Measurements from ENCODE around the gene KAT2A.
"Not testable (repeated sequence)": the region's sequence is repeated elsewhere in the genome, so short reads cannot be mapped to it uniquely, and the experiment has no call there.

Gene KAT2A

DNA sequence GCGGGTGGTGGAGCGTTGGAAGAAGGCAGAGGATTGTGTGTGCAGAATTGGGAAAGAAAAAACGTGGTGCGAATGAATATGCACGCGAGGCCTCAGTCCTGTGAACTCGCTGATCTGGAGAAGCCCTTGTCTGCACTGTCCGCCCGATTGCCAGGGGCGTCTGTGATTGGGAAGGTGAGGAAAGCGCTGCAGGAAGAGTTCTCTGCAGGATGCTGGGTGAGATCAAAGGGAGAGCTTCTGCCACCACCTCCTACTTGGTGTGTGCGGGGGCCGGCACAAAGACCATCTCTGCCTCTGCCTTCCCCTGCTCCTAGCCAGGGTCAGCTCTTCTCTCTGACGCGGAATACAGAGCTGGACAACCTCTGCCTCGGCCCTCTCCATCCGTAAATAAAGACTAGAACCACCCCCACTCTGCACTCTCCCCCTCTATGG is 34.5 kb upstream of the KAT2A start:
- TF ChIP-seq ARNTL (CRISPR knock-in tag; IDR thresholded peaks at IDR 0.05; ENCODE audit: borderline replicate concordance, low read depth): no peak
- no peak for TF ChIP-seq ESRRG (CRISPR knock-in tag; IDR thresholded peaks at IDR 0.05)
- TF ChIP-seq CSDC2 (CRISPR knock-in tag; IDR thresholded peaks at IDR 0.05): no peak
- ATAC-seq: no peak

- ATAC-seq: no peak; the same call in 2 of the 3 replicates
- TF ChIP-seq ZNF565 (CRISPR knock-in tag; conservative IDR thresholded peaks at IDR 0.05; ENCODE audit: low read depth) (no peak), ZNF70 (CRISPR knock-in tag; IDR thresholded peaks at IDR 0.05) (no peak), OSR1 (CRISPR knock-in tag; IDR thresholded peaks at IDR 0.05) (no peak), ESRRG (CRISPR knock-in tag; IDR thresholded peaks at IDR 0.05) (no peak), CREB5 (CRISPR knock-in tag; IDR thresholded peaks at IDR 0.05; ENCODE audit: low read depth) (no peak), SNAI2 (CRISPR knock-in tag; IDR thresholded peaks at IDR 0.05) (no peak), CSDC2 (CRISPR knock-in tag; IDR thresholded peaks at IDR 0.05) (no peak), ISL1 (CRISPR knock-in tag; IDR thresholded peaks at IDR 0.05) (no peak), RARB (CRISPR knock-in tag; IDR thresholded peaks at IDR 0.05) (no peak), TCF4 (CRISPR knock-in tag; IDR thresholded peaks at IDR 0.05; ENCODE audit: borderline replicate concordance) (no peak), PPARA (CRISPR knock-in tag; IDR thresholded peaks at IDR 0.05; ENCODE audit: borderline replicate concordance) (no peak)
Measured at GRCh38 chr17:42153919-42154742, 33.0 kb upstream of the KAT2A start.

DNA sequence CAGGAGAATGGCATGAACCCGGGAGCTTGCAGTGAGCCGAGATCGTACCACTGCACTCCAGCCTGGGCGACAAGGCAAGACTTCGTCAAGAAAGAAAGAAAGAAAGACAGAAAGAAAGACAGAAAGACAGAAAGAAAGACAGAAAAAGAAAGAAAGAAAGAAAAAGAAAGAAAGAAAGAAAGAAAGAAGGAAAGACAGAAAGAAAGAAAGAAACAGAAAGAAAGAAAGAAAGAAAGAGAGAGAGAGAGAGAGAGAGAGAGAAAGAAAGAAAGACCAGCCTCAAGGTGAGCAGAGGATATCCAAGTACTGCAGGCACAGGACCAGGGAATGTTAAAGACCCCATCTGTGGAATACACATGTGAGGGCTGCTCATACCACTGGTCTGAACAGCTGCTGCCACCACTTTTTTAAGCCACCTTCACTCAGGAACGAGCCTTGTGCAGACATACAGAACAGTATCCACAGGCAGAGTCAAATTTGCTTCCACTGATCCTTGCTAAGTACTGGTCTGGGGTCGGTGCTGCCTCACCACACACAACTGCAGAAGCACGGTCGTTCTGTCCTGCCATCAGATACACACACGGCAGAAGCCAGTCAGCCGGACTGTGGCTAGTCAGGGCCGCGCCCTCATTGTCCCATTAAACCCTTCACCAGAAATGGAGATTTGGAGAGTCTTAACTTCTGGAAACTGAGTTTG is 25.9 kb upstream of the KAT2A start:
- TF ChIP-seq POU6F1 (CRISPR knock-in tag; IDR thresholded peaks at IDR 0.05; ENCODE audit: borderline replicate concordance, low read depth) (no peak), ISL1 (CRISPR knock-in tag; IDR thresholded peaks at IDR 0.05) (no peak), CSDC2 (CRISPR knock-in tag; IDR thresholded peaks at IDR 0.05) (no peak), ZNF70 (CRISPR knock-in tag; IDR thresholded peaks at IDR 0.05) (no peak), ZFP30 (CRISPR knock-in tag; IDR thresholded peaks at IDR 0.05) (no peak), PPARA (CRISPR knock-in tag; IDR thresholded peaks at IDR 0.05; ENCODE audit: borderline replicate concordance) (no peak), TCF4 (CRISPR knock-in tag; IDR thresholded peaks at IDR 0.05; ENCODE audit: borderline replicate concordance) (no peak), BACH2 (CRISPR knock-in tag; IDR thresholded peaks at IDR 0.05; ENCODE audit: borderline replicate concordance) (no peak), ZC3H10 (CRISPR knock-in tag; IDR thresholded peaks at IDR 0.05) (no peak), CREB5 (CRISPR knock-in tag; IDR thresholded peaks at IDR 0.05; ENCODE audit: low read depth) (no peak), ZFP3 (CRISPR knock-in tag; IDR thresholded peaks at IDR 0.05) (no peak)
- TF ChIP-seq, protein P1, sequence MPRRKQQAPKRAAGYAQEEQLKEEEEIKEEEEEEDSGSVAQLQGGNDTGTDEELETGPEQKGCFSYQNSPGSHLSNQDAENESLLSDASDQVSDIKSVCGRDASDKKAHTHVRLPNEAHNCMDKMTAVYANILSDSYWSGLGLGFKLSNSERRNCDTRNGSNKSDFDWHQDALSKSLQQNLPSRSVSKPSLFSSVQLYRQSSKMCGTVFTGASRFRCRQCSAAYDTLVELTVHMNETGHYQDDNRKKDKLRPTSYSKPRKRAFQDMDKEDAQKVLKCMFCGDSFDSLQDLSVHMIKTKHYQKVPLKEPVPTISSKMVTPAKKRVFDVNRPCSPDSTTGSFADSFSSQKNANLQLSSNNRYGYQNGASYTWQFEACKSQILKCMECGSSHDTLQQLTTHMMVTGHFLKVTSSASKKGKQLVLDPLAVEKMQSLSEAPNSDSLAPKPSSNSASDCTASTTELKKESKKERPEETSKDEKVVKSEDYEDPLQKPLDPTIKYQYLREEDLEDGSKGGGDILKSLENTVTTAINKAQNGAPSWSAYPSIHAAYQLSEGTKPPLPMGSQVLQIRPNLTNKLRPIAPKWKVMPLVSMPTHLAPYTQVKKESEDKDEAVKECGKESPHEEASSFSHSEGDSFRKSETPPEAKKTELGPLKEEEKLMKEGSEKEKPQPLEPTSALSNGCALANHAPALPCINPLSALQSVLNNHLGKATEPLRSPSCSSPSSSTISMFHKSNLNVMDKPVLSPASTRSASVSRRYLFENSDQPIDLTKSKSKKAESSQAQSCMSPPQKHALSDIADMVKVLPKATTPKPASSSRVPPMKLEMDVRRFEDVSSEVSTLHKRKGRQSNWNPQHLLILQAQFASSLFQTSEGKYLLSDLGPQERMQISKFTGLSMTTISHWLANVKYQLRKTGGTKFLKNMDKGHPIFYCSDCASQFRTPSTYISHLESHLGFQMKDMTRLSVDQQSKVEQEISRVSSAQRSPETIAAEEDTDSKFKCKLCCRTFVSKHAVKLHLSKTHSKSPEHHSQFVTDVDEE (CRISPR knock-in tag; IDR thresholded peaks at IDR 0.05): no peak
- TF ChIP-seq, protein P2, sequence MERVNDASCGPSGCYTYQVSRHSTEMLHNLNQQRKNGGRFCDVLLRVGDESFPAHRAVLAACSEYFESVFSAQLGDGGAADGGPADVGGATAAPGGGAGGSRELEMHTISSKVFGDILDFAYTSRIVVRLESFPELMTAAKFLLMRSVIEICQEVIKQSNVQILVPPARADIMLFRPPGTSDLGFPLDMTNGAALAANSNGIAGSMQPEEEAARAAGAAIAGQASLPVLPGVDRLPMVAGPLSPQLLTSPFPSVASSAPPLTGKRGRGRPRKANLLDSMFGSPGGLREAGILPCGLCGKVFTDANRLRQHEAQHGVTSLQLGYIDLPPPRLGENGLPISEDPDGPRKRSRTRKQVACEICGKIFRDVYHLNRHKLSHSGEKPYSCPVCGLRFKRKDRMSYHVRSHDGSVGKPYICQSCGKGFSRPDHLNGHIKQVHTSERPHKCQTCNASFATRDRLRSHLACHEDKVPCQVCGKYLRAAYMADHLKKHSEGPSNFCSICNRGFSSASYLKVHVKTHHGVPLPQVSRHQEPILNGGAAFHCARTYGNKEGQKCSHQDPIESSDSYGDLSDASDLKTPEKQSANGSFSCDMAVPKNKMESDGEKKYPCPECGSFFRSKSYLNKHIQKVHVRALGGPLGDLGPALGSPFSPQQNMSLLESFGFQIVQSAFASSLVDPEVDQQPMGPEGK (CRISPR knock-in tag; IDR thresholded peaks at IDR 0.05; ENCODE audit: borderline replicate concordance): no peak
- ATAC-seq: no peak

DNA sequence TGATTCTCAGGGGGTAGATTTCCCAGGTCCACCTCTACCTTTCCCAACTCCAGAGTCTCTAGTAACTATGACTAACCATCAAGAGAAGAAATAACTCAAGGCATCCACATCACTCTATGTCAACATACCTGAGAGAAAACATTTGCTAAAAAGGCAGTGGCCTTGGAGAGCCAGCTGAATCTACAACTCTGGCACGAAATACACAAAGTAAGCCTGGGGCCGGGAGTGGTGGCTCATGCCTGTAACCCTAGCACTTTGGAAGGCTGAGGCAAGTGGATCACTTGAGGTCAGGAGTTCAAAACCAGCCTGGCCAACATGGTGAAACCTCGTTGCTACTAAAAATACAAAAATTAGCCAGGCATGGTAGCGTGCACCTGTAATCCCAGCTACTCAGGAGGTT is 22.0 kb upstream of the KAT2A start:
- ATAC-seq: not testable (repeated sequence)
